ENCODE data around the gene EPS15. TPM values are rescaled to one million over a fixed set of nuclear protein-coding genes. Genes with fewer than 3 reads are reported as not detected.

EPS15 gene
- total and polyA plus RNA-seq, 2 experiments from 2014 or later: 31.0 to 76.5 TPM

DNA sequence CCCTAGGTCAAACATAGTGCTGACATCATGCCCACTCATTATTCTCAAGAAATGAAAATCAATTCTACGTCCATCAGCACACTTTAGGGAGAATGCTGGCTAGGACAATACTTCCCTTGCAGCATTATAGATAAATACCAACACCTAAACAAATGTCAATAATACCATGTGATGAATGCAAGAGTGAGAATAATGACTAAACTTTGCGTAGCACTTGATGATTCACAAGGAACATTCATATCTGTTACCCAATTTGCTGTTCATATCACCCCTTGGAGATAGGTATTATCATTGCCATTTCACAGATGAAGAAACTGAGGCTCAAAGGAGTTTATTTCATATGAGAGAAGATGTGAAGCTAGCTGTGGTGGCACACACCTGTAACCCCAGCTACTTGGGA, 24.8 kb upstream of the EPS15 start:
- Mint-ChIP-seq H3K4me1 (peaks cover under 1% of the 10 kb centered on the region; the same call in 2 of the 3 replicates), H3K27me3 (ENCODE audit: insufficient read depth, low read depth, poor library complexity) (no peaks in the 10 kb centered on the region), H3K9me3 (no peaks in the 10 kb centered on the region), H3K4me3 (no peak overlapping the region), H3K27ac (no peak overlapping the region), H3K36me3 (ENCODE audit: low read depth) (no peaks in the 10 kb centered on the region)
- no peaks in the 10 kb centered on the region for H3K9me2 ChIP-seq (ENCODE audit: insufficient read depth)
- no peaks in the 10 kb centered on the region for H3K79me2 ChIP-seq (replicated peaks; ENCODE audit: insufficient read depth)
- H3K27ac ChIP-seq (ENCODE audit: low read depth): no peak overlapping the region
- no peaks in the 10 kb centered on the region for H3K27me3 ChIP-seq (ENCODE audit: insufficient read depth)
- H3K4me1 ChIP-seq (ENCODE audit: insufficient read depth): no peaks in the 10 kb centered on the region
- H3K4me2 ChIP-seq: no peak overlapping the region
- H4K20me1 ChIP-seq (replicated peaks; ENCODE audit: insufficient read depth): no peaks in the 10 kb centered on the region
- DNase-seq (ENCODE audit: low spot score) (no peak), ATAC-seq (no peak)
- H3F3A ChIP-seq (replicated peaks; ENCODE audit: low read depth): no peaks in the 10 kb centered on the region
- H3K4me3 ChIP-seq: no peak overlapping the region
- H2AFZ ChIP-seq: no peak overlapping the region
- TF ChIP-seq, protein P1, sequence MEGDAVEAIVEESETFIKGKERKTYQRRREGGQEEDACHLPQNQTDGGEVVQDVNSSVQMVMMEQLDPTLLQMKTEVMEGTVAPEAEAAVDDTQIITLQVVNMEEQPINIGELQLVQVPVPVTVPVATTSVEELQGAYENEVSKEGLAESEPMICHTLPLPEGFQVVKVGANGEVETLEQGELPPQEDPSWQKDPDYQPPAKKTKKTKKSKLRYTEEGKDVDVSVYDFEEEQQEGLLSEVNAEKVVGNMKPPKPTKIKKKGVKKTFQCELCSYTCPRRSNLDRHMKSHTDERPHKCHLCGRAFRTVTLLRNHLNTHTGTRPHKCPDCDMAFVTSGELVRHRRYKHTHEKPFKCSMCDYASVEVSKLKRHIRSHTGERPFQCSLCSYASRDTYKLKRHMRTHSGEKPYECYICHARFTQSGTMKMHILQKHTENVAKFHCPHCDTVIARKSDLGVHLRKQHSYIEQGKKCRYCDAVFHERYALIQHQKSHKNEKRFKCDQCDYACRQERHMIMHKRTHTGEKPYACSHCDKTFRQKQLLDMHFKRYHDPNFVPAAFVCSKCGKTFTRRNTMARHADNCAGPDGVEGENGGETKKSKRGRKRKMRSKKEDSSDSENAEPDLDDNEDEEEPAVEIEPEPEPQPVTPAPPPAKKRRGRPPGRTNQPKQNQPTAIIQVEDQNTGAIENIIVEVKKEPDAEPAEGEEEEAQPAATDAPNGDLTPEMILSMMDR (conservative IDR thresholded peaks at IDR 0.05; ENCODE audit: low read depth in 2 of 2): no peak
- TF ChIP-seq POLR2AphosphoS5 (IDR thresholded peaks at IDR 0.05; ENCODE audit: low read depth) (no peak), STAT1 (IDR thresholded peaks at IDR 0.05; ENCODE audit: unreplicated experiment) (no peak), CREB1 (CRISPR knock-in tag; IDR thresholded peaks at IDR 0.05; ENCODE audit: low read depth) (no peak), JUNB (IDR thresholded peaks at IDR 0.05; ENCODE audit: unreplicated experiment) (no peak), ZNF331 (CRISPR knock-in tag; IDR thresholded peaks at IDR 0.05; ENCODE audit: low read depth) (no peak), ZNF114 (CRISPR knock-in tag; IDR thresholded peaks at IDR 0.05) (no peak), EZH2phosphoT487 (IDR thresholded peaks at IDR 0.05; ENCODE audit: unreplicated experiment) (no peak), REST (IDR thresholded peaks at IDR 0.05; ENCODE audit: unreplicated experiment) (no peak), EZH2 (IDR thresholded peaks at IDR 0.05; ENCODE audit: low read depth, unreplicated experiment) (no peak), NANOG (IDR thresholded peaks at IDR 0.05; ENCODE audit: borderline replicate concordance) (no peak)
- TF ChIP-seq, protein P2, sequence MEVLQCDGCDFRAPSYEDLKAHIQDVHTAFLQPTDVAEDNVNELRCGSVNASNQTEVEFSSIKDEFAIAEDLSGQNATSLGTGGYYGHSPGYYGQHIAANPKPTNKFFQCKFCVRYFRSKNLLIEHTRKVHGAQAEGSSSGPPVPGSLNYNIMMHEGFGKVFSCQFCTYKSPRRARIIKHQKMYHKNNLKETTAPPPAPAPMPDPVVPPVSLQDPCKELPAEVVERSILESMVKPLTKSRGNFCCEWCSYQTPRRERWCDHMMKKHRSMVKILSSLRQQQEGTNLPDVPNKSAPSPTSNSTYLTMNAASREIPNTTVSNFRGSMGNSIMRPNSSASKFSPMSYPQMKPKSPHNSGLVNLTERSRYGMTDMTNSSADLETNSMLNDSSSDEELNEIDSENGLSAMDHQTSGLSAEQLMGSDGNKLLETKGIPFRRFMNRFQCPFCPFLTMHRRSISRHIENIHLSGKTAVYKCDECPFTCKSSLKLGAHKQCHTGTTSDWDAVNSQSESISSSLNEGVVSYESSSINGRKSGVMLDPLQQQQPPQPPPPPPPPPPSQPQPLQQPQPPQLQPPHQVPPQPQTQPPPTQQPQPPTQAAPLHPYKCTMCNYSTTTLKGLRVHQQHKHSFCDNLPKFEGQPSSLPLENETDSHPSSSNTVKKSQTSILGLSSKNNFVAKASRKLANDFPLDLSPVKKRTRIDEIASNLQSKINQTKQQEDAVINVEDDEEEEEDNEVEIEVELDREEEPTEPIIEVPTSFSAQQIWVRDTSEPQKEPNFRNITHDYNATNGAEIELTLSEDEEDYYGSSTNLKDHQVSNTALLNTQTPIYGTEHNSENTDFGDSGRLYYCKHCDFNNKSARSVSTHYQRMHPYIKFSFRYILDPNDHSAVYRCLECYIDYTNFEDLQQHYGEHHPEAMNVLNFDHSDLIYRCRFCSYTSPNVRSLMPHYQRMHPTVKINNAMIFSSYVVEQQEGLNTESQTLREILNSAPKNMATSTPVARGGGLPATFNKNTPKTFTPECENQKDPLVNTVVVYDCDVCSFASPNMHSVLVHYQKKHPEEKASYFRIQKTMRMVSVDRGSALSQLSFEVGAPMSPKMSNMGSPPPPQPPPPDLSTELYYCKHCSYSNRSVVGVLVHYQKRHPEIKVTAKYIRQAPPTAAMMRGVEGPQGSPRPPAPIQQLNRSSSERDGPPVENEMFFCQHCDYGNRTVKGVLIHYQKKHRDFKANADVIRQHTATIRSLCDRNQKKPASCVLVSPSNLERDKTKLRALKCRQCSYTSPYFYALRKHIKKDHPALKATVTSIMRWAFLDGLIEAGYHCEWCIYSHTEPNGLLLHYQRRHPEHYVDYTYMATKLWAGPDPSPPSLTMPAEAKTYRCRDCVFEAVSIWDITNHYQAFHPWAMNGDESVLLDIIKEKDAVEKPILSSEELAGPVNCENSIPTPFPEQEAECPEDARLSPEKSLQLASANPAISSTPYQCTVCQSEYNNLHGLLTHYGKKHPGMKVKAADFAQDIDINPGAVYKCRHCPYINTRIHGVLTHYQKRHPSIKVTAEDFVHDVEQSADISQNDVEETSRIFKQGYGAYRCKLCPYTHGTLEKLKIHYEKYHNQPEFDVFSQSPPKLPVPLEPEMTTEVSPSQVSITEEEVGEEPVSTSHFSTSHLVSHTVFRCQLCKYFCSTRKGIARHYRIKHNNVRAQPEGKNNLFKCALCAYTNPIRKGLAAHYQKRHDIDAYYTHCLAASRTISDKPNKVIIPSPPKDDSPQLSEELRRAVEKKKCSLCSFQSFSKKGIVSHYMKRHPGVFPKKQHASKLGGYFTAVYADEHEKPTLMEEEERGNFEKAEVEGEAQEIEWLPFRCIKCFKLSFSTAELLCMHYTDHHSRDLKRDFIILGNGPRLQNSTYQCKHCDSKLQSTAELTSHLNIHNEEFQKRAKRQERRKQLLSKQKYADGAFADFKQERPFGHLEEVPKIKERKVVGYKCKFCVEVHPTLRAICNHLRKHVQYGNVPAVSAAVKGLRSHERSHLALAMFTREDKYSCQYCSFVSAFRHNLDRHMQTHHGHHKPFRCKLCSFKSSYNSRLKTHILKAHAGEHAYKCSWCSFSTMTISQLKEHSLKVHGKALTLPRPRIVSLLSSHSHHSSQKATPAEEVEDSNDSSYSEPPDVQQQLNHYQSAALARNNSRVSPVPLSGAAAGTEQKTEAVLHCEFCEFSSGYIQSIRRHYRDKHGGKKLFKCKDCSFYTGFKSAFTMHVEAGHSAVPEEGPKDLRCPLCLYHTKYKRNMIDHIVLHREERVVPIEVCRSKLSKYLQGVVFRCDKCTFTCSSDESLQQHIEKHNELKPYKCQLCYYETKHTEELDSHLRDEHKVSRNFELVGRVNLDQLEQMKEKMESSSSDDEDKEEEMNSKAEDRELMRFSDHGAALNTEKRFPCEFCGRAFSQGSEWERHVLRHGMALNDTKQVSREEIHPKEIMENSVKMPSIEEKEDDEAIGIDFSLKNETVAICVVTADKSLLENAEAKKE (CRISPR knock-in tag; IDR thresholded peaks at IDR 0.05): no peak
- TF ChIP-seq, protein P3, sequence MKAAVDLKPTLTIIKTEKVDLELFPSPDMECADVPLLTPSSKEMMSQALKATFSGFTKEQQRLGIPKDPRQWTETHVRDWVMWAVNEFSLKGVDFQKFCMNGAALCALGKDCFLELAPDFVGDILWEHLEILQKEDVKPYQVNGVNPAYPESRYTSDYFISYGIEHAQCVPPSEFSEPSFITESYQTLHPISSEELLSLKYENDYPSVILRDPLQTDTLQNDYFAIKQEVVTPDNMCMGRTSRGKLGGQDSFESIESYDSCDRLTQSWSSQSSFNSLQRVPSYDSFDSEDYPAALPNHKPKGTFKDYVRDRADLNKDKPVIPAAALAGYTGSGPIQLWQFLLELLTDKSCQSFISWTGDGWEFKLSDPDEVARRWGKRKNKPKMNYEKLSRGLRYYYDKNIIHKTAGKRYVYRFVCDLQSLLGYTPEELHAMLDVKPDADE (IDR thresholded peaks at IDR 0.05): no peak
- H3K36me3 ChIP-seq (ENCODE audit: insufficient read depth): no peaks in the 10 kb centered on the region
